Endothelial cell of umbilical vein (primary cell): ENCODE data around the gene TMEM87A.

Experiments
- EZH2 ChIP-seq: IDR thresholded peaks from 2 replicates; pipeline ENCODE4 v1.6.1; 2012; ENCODE audit warnings: borderline replicate concordance, low read depth, mild to moderate bottlenecking, moderate library complexity, low read length, inconsistent platforms; ENCODE audit not compliant: severe bottlenecking
- FOS ChIP-seq: IDR thresholded peaks from 2 replicates; pipeline ENCODE4 v1.6.1; 2011; ENCODE audit warnings: mild to moderate bottlenecking, low read length, moderate library complexity, borderline replicate concordance; ENCODE audit not compliant: insufficient read depth
- MYC ChIP-seq: IDR thresholded peaks from one replicate; pipeline ENCODE4 v1.6.1; 2011; ENCODE audit warnings: mild to moderate bottlenecking, low read depth, low read length
- POLR2A ChIP-seq: IDR thresholded peaks from 2 replicates; pipeline ENCODE4 v1.6.1; 2012; ENCODE audit warnings: low read depth, mild to moderate bottlenecking, control low read depth, low read length
- TF ChIP-seq, protein P1 (sequence below), 2 donors: IDR thresholded peaks; 1 replicate in 1 of 2; 2 replicates in 1 of 2; pipeline ENCODE4 v1.5.1; 2011; ENCODE audit warnings: low read length in 2 of 2, mild to moderate bottlenecking in 2 of 2, moderate library complexity in 2 of 2, control low read depth in 1 of 2, inconsistent platforms in 1 of 2, low read depth in 1 of 2; ENCODE audit not compliant: insufficient read depth in 1 of 2; ENCODE audit errors: extremely low read depth in 1 of 2
- TF ChIP-seq, protein P2 (sequence below): IDR thresholded peaks from 2 replicates; pipeline ENCODE4 v1.6.1; 2011; ENCODE audit not compliant: insufficient read depth, insufficient read length

DNA sequence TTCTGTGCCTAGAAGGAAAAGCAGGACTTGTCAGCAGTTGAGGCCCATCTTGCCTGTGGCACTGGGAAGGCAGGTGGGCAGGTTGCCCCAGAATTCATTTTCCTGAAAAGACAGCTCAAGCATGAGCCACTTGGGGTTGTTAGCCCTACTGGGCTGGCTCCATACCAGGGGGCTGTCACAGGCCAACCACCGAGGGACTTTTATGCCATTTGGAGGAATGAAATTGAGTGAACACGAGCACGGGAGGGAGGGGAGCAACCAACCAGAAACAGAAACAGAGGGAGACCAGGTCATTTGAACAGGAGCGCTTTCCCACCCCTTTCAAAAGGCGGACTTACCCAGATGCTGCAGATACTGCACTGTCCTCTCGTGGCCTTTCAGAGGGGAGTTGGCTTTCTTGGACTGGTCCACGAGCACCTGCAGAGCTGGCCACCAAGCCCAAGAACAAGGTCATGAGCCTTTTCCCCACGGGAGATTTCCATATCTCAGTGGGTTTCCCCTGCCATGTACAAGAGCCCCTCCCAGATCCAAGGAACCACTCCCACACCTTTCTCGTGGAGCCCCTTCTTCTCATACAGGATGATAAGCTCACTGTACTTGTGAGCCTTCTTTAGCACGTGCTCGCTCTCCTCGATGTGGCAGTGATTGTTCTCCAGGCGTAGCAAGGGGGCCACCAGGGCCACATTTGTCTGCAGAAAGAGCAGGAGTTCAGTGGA is 106.8 kb downstream of the TMEM87A start:
- TF ChIP-seq FOS (no peak), MYC (no peak), POLR2A (no peak), EZH2 (no peak)
- TF ChIP-seq, protein P1, sequence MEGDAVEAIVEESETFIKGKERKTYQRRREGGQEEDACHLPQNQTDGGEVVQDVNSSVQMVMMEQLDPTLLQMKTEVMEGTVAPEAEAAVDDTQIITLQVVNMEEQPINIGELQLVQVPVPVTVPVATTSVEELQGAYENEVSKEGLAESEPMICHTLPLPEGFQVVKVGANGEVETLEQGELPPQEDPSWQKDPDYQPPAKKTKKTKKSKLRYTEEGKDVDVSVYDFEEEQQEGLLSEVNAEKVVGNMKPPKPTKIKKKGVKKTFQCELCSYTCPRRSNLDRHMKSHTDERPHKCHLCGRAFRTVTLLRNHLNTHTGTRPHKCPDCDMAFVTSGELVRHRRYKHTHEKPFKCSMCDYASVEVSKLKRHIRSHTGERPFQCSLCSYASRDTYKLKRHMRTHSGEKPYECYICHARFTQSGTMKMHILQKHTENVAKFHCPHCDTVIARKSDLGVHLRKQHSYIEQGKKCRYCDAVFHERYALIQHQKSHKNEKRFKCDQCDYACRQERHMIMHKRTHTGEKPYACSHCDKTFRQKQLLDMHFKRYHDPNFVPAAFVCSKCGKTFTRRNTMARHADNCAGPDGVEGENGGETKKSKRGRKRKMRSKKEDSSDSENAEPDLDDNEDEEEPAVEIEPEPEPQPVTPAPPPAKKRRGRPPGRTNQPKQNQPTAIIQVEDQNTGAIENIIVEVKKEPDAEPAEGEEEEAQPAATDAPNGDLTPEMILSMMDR (IDR thresholded peaks at IDR 0.05; ENCODE audit: extremely low read depth in 1 of 2, insufficient read depth in 1 of 2, low read depth in 1 of 2, low read length in 2 of 2), result no peak
- TF ChIP-seq, protein P2, sequence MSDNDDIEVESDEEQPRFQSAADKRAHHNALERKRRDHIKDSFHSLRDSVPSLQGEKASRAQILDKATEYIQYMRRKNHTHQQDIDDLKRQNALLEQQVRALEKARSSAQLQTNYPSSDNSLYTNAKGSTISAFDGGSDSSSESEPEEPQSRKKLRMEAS, result no peak
